LNCAP (cell line): Measurements from ENCODE around the gene CYP26B1.

Source experiments
- TF ChIP-seq, protein P1 (sequence below): fragments of 450-650 bp; IDR thresholded peaks from 2 replicates; pipeline ENCODE4 v1.5.1; 2017; ENCODE audit warnings: mild to moderate bottlenecking

The CYP26B1 gene, protein sequence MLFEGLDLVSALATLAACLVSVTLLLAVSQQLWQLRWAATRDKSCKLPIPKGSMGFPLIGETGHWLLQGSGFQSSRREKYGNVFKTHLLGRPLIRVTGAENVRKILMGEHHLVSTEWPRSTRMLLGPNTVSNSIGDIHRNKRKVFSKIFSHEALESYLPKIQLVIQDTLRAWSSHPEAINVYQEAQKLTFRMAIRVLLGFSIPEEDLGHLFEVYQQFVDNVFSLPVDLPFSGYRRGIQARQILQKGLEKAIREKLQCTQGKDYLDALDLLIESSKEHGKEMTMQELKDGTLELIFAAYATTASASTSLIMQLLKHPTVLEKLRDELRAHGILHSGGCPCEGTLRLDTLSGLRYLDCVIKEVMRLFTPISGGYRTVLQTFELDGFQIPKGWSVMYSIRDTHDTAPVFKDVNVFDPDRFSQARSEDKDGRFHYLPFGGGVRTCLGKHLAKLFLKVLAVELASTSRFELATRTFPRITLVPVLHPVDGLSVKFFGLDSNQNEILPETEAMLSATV

DNA sequence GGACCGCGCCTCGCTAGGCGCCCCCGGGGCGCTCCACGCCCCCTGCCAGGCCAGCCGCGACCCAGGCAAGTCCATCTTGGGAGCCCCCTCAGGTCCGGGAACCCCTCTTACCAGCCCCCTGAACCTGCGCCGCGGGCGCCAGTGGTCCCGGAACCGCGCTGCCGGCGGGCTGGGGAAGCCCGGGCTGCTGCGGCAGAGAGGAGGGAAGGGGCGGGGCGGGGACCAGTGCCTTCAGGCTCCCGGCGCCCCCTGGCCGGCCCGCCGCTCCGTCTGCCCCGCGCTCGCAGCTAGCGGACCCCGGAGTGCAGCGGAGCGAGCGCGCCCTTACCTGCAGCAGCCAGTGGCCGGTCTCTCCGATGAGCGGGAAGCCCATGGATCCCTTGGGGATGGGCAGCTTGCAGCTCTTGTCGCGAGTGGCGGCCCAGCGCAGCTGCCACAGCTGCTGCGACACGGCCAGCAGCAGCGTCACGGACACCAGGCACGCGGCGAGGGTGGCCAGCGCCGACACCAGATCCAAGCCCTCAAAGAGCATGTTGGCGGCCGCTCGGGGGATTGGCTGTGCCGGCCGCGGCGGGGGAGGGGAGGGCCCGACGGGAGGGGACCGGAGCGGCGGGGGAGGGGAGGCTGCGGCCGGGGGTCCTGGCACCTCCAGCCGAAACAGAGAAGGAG, at the start of gene CYP26B1:
Gene CYP26B1 (minus strand): TSS at position 560 of the 669 bp plus-strand sequence. CDS start 28 bp downstream, at position 532.
- TF ChIP-seq, protein P1, sequence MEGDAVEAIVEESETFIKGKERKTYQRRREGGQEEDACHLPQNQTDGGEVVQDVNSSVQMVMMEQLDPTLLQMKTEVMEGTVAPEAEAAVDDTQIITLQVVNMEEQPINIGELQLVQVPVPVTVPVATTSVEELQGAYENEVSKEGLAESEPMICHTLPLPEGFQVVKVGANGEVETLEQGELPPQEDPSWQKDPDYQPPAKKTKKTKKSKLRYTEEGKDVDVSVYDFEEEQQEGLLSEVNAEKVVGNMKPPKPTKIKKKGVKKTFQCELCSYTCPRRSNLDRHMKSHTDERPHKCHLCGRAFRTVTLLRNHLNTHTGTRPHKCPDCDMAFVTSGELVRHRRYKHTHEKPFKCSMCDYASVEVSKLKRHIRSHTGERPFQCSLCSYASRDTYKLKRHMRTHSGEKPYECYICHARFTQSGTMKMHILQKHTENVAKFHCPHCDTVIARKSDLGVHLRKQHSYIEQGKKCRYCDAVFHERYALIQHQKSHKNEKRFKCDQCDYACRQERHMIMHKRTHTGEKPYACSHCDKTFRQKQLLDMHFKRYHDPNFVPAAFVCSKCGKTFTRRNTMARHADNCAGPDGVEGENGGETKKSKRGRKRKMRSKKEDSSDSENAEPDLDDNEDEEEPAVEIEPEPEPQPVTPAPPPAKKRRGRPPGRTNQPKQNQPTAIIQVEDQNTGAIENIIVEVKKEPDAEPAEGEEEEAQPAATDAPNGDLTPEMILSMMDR, result no peak

DNA sequence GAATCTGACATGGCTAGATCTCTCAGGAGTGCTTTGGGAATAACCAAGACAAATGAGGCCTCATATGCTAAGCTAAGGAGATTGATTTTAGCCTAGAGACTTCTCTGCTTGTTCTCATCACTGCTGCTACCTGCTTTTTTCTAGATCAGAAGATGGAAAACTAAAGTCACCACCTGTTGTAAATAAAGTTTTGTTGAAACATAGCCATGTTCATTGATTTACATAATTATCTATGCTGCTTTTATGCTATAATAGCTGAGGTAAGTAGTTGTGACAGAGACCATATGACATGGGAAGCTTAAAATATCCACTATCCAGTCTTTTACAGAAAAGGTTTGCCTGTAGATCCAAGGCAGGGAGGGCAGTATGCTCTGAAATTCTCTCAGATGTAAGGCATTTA, 46.1 kb upstream of the CYP26B1 start:
- TF ChIP-seq, protein P1, result no peak

DNA sequence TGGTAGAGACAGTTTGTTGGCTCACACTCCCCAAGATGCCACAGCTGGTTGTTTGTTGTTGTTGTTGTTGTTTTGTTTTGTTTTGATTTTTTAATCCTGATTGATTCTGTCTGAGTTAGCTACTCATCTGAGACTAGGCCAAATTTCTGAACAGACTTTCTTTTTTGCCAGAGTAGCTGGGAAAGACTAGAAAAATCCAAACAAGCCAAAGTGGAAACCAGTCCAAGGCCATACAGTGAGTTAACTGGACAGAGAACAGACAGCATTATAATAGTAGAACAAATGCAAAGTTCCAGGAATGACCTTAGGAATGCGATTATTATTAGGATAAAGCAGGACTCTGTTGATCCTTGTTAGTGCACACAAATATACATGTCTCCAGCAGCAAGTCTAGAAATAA, 43.8 kb upstream of the CYP26B1 start:
- TF ChIP-seq, protein P1, result no peak

DNA sequence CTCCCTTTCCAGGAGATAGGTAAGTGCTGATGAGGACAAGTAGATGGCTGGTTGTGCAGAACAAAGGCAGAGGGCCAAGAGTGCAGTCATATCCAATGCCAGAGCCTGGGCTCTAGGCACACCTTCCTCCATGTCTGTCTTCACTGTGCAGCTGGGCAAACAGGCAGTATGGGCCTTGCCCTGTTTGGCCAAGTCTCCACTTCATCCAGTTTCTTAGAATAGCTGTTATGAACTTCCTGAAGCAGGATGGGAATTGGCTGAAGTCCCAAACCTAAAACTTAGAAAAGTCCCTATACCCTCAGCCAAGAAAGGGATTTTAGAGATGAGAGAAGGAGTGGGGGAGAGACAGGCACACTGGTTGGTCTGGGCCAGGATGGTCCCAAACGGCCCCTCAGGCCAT, 37.5 kb upstream of the CYP26B1 start:
- TF ChIP-seq, protein P1, result no peak

DNA sequence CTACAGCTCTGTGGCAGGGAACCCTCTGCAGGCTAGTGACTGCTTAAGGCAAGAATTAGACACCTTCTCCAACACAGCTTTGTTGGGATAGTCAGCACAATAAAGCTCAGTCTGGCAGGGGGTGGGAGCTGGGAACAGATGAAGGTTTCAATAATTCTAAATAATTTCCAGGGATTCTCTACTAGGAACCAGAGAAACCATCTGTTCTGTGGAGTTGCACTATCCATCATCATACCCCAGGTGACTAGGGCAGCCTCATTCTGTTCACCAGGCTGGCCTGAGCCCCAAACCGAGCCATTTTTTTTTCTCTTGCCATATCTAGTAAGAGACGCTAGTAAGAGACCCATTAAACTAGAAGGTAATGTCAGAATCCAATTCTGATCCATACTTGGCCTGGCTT, 35.8 kb upstream of the CYP26B1 start:
- TF ChIP-seq, protein P1, result no peak

DNA sequence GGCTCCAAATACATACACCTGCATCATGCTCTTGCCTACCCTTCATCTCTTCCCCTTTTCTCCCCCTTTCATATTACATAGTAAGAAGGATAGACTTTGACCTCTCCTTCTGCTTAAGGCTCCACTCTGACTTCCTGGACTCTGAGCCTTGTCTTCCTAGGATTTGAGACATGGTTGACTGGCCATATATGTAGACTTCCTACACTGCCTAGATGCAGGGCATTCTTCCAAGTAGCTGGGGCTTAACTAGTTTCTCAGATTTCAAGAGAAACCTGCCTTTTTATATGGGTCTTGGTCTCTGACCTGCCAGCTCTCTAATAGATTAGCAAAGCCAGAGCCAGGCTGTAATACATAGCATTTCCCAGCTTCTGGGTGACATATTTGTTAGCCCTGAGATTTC, 35.4 kb upstream of the CYP26B1 start:
- TF ChIP-seq, protein P1, result no peak

DNA sequence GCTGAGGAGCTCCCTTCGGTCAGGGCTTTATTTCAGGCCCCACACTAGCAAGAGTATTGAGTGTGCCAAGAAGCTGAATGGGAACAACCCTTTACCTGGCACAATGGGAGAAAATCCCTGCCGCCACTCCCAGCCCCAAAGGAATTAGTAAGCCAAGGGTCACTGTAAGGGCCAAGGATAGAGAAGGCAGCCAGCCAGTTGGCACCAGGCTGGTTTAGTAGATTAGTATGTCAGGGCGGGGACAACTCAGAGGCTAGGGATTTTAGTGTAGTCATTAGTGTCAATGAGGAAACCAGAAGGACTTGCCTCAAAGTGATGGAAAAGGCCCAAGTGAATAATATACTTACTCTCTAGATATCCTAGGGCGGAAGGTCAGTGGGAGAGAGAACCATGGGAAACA, 34.9 kb upstream of the CYP26B1 start:
- TF ChIP-seq, protein P1, result no peak
